ENCODE data around the gene MYT1.

The MYT1 gene

DNA sequence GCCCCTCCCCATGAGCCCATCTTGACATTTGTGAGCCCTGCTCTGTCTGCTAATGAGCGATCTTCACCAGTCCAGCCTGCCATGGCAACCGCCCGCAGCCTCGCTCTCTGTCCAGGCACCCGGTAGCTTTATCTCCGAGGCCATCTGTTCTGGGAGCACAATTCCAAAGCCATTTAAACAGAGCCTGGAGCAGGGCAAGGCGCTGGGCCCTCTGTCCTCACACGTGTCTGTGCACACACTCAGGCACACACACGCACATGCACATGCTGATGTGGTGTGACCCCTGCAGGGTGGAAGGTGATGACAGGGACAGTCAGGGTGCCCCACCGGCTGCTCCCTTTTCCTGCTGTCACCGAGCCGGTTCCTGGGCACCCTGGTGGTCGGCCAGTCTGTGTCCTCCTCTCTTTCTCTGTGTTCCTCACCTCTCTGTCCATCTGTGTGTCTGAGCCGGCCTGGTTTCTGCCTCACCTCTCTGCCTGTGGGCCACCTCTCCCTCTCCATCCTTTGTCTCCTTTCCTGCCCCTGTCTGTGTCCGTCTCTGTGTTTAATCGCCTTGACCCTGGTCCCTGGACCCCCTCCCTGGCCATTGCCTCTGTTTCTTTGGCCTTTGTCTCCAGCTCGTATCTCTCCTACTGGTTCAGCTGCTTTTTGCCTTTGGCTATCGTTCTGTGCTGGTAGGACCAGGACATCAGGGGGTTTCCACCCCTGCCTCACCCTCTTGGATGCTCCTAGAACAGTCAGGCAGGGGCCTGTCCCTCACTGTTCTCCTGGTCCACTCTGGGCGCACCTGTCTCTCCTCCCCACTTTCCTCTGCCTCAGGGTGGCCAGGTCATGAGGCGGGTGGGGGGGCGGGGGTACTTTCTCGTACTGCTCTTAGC lies 8.8 kb upstream of the MYT1 start:
- no peak for DNase-seq

DNA sequence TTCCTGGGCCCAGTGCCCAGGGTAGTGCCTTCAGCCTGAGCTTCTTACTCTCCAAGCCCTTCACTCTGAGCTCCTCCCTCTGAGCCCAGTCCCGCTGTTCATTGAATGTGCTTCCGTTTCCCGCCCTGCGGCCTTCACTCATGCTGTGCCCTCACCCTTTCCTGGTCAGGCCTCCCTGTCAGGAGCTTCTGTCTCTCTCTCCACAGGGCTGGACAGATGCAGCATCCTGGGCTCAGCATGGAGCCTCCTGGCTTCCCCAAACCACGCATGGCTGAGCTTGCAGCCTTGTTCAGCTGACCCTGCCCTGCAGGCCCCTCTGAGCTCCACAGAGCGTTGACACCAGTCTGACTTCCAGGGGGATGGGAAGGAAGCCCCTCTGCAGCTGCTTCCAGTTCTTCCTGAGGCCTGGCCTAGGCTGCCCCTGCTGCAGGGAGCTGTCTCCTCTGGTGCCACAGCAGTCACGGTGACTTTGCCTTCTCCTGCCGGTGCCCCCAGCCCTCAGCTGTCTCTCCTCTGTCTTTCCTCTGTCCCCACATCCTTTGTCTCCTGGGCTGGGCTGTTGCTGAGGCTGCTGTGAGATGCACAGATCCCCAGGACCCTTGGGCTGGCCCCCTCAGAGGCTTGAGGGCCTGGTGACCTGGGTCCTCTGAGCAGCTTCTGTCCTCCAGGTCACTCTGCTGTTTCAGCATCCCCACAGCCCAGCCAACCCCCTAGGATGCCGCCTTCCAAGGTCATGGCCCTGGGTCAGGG lies 7.9 kb upstream of the MYT1 start:
- DNase-seq = no peak

DNA sequence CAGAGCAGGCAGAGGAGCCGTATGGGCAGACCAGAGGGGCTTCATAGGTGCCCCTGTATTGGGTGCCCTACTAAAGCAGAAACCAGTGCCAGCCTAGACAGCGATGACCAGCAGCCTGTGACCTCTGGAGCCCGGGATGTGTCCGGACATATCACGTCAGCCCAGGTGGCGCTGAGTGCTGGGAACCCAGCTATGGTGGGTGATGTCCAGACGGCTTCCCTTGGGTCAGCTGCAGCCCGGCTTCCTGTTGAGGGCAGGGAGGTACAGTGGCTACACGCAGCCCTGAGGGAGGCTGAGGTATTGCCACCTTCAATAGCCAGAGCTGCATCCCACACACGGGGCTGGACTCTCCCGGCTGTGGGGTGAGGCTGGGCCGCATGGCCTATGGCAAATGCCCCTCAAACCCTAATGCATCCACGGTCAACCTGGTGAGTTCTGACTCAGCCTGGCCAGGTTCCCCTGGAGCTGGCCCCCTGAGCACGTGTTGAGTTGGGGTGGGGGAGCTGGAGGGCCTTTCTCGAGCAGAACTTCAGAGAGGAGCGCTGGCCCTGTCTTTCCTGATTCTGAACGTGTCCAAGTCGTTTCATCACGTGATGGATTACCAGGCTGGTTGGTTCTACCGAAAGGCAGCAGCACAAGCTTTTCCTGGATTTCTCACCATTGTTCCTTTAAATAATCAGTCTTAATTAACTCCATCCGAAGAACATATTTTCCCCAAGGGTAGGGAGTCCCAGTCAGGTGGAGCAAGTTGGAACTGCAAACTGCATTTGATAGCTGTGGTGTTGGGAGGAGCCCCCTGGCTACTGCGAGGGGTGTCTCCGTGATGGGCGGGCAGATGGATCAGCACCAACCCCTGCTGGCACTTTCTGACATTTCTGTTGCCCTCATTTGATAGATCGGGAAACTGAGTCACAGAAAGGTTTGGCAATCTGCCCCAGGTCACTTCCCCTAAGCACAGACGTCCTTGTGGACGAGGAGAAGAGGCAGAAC lies 7.1 kb upstream of the MYT1 start:
- no peak for DNase-seq

DNA sequence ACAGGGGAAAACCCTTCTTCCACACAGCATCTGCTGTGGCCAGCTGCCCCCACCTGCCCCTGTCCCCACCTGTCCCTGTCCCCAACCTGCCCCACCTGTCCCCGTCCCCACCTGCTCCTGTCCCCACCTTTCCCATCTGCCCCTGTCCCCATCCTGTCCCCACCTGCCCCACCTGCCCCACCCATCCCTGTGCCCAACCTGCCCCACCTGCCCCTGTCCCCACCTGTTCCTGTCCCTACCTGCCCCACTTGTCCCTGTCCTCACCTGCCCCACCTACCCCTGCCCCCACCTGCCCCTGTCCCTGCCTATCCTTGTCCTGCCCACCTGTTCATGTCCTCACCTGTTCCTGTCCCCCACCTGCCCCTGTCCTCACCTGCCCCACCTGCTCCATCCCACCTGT lies 6.4 kb upstream of the MYT1 start:
- DNase-seq = no peak

DNA sequence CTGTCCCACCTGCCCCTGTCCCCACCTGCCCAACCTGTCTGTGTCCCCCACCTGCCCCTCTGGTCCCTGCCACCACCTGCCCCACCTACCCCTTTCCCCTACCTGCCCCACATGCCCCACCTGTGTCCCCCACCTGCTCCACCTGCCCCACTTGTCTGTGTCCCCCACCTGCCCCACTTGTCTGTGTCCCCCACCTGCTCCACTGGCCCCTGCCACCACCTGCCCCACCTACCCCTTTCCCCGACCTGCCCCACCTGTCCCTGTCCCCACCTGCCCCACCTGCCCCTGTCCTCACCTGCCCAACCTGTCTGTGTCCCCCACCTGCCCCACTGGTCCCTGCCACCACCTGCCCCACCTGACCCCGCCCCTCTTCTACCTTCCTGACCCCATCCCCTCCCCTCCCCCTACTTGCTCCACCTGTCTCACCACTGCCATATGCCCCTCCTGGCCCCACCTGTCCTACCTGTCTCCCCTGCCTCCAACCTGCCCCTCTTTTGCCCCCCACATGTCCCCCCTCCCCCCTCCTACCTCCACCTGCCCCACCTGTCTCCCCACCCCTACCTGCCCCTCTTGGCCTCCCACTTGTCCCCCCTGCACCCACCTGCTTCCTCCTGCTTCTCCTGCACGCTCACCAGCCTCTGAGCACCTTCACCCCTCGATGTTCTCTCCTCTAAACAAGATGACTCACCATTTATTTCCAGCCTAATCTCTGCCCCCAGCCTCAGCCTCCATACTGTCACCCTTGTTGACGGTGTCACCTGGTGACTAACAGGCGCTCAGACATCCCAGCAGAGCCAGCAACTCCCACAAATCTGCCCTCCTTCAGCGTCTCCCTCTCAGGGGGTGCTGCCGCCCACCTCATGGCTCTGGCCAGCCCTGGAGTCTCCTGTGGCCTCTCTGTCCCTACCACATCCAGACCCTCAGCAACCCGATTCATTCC lies 5.6 kb upstream of the MYT1 start:
- DNase-seq = no peak

DNA sequence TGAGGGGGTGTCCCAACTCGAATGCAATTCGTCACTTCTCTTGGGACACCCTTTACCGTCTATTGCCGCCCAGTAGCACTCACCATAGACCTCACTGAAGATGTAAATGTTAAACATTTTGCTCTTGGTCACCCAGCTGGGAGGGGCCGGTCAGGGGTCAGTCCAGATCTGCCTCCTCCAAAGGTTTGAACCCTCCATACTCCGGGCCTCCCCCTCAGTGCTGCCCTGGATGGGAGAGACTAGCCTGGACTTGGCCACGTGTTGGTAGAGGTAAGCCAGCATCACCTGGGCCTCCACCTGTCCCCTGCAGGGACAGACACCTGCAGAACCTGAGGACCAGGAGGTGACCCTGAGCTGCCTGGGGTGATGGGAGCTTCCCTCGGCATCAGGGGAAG lies 5.0 kb upstream of the MYT1 start:
- no peak for DNase-seq

DNA sequence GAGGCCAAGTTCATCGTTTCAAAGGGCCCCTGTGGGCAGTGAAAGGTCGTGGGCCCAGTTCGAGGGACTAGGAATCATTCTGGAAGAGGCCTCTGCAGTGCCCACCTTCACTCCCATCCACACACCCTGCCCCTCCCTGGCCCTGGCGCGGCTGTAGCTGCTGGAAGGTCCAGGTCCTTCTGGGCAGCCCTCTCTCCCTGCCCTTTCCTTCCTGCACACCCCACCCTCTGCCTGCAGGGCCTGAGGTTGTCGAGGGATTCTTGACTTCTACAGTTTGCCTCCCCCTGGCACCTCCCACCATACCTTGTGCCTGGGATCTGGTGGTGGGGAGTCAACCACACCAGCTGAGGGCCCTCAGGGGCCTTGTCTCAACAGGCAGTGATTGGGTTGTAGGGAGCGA lies 4.5 kb upstream of the MYT1 start:
- DNase-seq = no peak

DNA sequence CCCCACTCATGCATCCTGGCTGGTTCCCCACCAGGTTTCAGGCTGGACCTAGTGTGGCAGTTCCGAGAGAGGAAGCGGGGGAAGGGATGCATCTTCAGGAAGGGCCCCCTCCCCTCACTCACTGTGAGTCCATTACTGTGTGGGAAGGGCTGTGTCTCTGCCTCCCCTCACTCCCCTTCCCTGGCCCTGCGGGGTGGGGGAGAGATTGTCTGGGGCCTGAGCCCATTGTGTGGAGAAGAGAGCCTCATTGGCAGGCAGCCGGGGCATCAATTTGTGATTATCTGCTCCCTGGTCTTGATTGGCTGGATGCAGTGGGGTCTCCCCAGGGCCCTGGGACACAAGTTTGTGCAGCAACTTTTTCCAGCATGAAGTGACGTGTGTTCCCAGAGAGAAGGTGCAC lies 4.1 kb upstream of the MYT1 start:
- no peak for DNase-seq

DNA sequence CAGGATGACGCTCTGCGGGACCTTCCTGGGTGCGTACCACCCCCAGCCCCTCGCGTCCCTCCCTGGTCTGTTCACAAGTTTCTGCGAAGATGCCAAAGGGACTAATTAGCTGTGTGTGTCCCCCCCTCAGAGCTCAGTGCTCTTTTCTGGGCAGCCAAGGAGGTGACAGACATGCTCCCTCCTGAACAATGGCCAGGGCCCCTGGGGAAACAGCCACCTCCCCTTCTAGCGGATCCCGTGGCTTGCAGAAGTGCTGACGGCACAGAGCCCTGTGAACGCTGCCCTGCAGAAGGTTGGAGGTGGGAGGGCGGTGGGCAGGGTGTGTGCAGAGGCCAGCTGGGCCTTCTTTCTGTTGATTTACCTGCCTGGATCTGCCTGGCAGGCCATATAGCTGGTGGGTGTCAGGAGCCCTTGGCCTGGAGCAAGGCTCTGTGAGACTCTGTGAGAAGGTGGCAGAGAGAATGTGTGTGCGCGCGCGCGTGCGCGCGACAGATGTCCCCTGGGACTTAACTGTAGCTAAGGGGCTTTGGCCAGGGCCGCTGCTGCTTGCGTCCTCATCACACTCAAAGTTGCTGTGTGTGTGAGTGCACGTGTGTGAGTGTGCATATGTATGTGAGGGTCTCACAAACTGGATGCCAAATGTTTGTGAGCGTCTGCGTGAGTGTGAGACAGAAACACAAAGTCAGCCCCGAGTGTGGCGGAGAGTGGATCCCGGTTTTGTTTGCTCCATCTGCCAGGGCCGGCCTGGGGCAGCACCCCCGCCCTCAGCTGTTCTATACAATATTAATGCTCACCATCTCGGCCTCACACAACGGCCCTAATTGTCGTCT lies 3.5 kb upstream of the MYT1 start:
- DNase-seq = no peak

DNA sequence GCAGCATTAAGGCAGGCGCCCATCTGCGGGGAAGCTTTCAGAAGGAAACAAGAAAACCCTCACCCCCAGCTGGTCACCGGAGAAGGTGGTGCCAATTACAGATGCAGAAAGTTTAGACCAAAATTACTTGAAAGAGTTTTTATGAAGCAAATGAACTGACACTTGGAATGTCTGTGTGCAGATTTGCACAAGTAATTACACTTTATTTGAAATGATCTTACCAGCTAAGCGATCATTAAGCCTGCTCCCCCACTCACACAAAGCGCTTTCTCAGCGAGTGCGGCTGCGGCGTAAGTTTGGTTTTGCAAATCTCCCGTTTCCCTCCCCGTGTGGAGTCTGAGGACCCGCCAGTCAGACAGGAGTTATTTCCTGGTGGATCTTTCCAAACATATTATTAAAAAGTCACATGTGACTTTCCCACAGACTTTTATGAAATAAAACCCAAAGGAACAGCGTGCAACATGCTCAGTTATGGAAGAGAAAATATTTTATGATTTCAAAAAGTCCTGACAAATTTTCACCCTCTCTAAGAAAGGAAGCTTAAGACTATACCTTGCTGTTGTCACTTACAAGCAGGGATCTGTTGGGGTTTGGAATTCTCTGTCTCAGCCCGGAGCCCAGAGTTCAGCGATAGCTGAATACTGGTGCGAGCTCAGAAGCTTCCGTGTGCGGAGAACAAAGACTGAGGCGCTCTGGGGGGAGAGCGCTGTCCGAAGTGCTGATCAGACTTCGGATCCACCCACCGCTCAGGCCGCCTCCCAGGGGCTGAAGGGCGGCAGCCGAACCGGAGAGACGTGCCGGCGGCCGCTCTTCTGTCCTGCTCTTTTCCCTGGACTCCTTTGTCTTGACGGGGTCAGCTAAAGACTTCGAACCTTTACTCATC lies 2.7 kb upstream of the MYT1 start:
- no peak for DNase-seq

DNA sequence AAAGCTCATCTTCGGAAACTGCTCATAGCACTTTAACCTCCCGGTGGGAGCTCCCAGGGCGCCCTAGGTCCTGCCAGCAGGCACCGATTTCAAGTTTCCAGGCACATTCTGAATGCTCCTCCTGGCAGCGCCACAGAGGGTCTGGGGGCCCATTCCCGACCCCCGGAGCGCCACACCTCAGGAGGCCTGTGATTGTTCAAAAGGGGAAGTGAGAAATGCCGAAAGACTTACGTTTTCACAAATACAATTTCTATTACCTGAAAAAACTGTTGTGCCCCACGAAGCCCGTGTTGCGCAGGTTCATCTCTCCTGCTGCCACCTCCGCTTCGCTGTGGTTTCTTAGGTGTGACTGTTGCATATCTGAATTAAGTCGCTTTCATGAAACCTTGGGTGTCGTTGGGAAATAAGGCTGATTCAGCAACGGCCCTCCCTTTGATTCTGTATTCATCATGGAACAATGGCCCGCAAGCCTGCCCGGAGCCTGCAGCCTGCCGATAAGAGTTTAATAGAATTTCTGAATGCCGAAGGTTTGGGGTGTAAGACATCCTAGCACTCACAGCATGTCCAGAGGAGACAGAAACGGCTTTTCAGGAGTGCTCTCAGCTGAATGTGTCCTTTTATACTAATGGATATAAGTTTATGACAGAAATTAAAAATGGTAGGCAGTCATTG lies 1.9 kb upstream of the MYT1 start:
- DNase-seq = no peak

DNA sequence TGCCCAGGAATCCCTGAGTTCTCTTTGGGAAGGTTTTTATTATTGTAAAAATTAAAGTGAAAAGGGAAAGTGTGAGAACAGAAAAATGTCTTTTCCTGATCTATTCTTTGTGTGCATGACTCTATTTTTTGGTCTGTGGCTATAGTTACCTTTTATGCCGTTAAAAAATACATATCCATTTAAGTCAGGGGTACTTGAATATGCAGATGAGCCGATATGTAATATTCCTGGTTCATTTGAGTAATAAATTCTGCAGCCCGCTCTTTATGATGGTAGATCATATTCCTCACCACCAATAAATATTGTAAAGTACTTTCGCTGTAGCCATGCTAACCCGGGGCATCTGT lies 503 bp upstream of the MYT1 start:
- no peak for DNase-seq

DNA sequence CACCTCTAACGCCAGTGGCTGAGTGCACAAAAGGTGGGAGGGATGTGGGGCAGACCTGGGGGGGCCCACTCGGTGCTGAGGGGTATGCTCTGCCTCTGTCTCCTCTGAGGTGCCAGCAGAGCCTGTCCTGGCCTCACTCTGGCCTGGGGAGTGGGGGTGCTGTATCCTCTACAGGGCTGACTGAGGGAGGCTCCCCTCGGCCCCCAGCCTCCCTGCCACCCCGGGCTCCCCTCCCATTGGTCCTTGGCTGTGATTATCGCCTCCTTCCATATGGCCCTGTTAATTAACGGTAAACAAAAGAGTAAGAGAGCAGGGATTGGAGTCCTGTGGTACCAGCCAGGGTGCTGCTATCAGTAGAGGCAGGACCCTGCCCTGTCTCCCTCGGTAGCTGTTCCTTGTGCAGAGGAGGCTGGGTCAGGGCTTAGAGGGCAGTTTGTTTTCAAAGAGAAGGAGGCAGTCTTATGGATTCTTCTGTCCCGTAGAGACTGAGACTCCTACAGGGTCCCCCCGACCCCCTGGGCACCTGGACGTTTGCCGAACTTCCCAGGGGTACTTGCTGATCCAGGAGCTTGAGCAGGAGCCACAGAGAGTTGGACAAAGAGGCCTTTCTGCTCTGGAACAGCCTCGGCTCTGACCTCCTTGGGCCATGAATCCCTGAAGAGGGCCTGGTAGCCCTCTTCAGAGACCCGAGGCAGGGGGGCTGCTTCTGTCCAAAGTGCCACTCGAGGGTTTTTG lies 1.8 kb downstream of the MYT1 start:
- no peak for DNase-seq

DNA sequence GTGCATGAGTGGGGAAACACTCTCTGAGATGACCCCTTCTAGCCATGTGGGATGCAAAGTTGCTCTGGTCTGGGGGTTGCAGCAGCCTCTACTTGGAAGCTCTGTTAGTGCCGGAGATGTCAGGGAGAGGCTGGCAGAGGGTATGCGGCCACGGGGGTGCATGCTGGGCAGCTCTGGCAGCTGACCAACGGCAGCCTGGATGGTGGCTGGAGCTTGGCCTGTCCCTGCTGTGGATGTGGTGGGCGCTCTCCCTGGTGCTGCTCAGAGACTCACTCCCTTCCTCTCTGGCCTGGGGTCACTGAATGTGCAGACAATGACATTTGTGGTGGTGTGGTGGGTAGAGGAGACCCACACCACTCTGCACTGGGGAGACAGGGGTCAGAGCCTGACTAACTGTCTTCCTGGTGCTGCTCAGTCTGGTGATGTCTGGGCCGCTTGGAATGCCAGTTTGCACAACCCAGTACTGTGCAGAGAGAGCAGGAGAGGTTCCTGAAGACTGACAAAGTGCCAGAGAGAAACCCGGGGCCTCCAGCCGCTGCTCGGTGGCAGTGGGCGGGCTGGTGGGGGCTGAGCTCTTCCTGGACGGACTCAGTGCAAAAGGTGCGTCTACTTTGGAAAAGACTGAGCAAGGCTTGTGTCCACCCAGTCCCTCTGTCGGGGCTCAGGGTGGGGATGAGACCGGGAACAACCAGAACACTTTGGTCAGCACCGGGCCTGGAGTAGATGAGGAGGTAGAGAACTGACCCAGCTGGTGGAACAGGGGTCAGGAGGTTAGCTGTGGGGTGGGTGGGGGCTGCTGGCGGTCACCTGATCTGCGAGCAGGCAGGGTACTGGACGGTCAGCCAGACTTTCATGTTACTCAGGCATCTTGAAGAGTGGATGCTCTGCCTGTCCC lies 2.7 kb downstream of the MYT1 start:
- no peak for DNase-seq

DNA sequence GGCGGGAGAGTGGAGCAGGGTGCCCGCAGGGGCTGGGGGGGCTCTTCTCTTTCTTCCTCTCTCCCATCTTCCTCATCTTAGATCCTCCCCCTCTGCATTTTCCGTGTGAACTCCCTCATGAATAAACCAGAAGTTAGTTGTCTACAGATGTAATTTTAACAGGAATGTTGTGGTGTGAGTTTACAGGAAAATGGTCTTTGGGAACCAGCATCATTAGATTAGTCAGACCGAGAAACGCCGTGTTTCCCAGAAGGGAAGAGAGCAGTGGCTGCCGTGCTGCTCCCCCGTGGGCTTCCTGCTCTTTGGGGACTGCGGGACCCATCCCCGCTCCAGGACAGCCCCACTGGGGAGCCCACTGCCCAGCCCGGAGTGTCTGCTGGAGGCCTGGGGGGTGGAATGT lies 3.4 kb downstream of the MYT1 start:
- DNase-seq = no peak

DNA sequence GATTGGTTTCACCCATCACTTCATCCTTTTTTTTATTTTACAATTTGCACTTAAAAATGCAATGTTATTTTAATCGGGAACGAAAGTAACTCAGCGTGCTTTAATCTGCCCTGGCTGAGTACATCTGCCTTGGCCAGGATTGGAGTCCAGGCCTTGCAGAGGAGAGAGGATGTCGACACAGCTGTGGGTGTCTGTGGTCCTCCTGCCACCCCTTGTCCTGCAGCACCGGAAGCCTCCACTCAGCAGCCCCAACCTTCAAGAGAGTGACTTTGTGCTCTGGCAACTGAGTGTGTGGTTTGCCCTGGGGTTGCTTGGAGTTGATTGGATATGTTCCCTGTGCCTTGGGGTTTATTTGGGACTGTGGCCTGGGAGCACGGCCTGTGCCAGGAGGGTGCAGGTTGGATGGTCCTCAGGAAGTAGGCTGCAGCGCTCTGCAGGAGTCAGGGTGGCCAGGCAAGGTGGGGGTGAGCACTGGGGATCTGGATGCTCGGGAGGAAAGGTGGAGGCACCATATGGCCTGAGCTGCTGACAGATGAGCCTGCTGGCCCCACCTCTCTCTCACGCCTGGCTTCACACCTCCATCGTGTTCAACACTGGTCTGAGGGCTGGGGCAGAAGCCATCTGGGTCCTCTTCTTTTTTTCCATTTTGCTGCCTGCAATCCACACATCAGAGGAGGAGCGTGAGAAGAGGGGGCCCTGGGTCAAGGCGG lies 4.3 kb downstream of the MYT1 start:
- DNase-seq = no peak

DNA sequence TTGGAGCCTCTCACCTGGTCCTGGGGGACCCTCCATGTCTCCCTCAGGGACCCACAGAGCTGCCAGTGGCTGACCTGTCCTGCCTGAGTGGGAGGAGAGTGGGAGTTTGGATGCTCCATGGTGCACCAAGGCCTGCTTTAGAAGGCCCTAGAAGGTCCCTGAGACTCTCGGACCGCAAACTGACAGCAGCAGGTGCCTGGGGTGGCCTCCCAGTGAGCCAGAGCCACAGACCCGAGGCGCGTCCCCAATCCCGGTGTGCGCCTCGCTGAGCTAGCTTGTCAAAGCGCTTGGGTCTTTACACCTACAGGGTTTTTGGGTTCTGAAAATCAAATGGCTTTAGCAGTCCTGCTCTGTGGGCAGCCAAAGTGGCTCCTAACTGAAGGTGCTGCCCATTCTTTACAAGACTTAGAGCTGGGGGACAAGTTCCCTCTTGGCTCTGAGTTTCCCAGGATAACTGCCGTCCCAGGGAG lies 4.9 kb downstream of the MYT1 start:
- no peak for DNase-seq
